ENCODE data around the gene TGM3.

The TGM3 gene

DNA sequence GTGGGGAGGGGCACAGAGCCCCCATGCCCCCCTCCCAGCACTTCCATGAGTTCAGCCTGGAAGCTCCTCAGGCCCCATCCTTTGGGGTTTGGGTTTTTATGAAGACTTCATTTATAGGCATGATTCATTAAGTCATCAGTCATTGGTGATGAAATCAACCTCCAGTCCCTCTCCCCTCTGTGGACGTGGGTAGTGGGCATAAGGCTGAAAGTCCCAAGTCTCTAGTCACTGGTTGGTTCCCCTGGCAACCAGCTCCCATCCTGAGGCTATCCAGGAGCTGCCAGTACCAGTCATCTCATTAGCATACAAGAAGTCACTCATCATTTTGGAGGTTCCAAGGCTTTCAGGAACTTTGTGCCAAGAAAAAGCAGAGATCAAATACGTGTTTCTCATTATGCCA lies 9.2 kb downstream of the TGM3 start:
- Histone ChIP-seq H3K79me2 (ENCODE audit: insufficient read depth, low read length) (no peaks in the 10 kb centered on the region), H3F3A (ENCODE audit: insufficient read depth, low read length) (no peaks in the 10 kb centered on the region), H3K27me3 (ENCODE audit: insufficient read depth, low read length) (peaks cover 8% of the 10 kb centered on the region), H4K20me1 (ENCODE audit: insufficient read depth, low read length) (no peaks in the 10 kb centered on the region), H3K27ac (ENCODE audit: low read depth, low read length, poor library complexity, severe bottlenecking) (no peak overlapping the region), H2AFZ (ENCODE audit: low read length) (no peak overlapping the region), H3K4me3 (ENCODE audit: low read depth, low read length, poor library complexity, severe bottlenecking) (no peak overlapping the region), H3K4me2 (ENCODE audit: low read length) (no peak overlapping the region), H3K36me3 (ENCODE audit: insufficient read depth, low read length) (no peaks in the 10 kb centered on the region), H3K9me2 (ENCODE audit: low read depth, low read length) (no peaks in the 10 kb centered on the region), H3K9ac (ENCODE audit: low read length) (no peak overlapping the region), H3K9me3 (ENCODE audit: low read length) (no peaks in the 10 kb centered on the region), H3K4me1 (ENCODE audit: insufficient read depth, low read length, severe bottlenecking) (peaks cover 20% of the 10 kb centered on the region)
- TF ChIP-seq, protein P1, sequence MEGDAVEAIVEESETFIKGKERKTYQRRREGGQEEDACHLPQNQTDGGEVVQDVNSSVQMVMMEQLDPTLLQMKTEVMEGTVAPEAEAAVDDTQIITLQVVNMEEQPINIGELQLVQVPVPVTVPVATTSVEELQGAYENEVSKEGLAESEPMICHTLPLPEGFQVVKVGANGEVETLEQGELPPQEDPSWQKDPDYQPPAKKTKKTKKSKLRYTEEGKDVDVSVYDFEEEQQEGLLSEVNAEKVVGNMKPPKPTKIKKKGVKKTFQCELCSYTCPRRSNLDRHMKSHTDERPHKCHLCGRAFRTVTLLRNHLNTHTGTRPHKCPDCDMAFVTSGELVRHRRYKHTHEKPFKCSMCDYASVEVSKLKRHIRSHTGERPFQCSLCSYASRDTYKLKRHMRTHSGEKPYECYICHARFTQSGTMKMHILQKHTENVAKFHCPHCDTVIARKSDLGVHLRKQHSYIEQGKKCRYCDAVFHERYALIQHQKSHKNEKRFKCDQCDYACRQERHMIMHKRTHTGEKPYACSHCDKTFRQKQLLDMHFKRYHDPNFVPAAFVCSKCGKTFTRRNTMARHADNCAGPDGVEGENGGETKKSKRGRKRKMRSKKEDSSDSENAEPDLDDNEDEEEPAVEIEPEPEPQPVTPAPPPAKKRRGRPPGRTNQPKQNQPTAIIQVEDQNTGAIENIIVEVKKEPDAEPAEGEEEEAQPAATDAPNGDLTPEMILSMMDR (IDR thresholded peaks at IDR 0.05; ENCODE audit: low read length): no peak
- TF ChIP-seq EZH2 (IDR thresholded peaks at IDR 0.05; ENCODE audit: borderline replicate concordance, low read length): no peak

DNA sequence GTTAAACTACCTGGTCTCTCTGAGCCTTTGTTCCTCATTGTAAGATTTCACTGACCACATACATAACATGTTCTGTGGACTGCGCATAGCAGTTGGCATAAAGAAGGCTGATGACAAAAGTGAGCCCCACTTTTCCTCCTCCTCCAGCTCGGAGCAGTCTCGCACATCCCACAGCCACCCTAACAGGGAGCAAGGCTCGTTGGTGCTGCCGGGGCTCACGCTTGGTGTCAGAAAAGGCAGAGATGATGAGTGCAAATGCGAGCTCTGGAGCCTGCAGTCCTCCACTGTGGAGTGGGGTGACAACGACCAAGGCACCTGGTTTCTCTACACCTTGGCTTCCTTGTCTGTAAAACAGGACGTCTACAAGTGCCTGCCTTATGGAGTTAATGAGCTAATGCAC lies 9.7 kb downstream of the TGM3 start:
- Histone ChIP-seq H3K36me3 (ENCODE audit: insufficient read depth, low read length) (no peaks in the 10 kb centered on the region), H3K4me2 (ENCODE audit: low read length) (no peak overlapping the region), H3K4me1 (ENCODE audit: insufficient read depth, low read length, severe bottlenecking) (peaks cover 18% of the 10 kb centered on the region), H3F3A (ENCODE audit: insufficient read depth, low read length) (no peaks in the 10 kb centered on the region), H3K9me3 (ENCODE audit: low read length) (no peaks in the 10 kb centered on the region), H3K9ac (ENCODE audit: low read length) (no peak overlapping the region), H3K9me2 (ENCODE audit: low read depth, low read length) (no peaks in the 10 kb centered on the region), H2AFZ (ENCODE audit: low read length) (no peak overlapping the region), H3K79me2 (ENCODE audit: insufficient read depth, low read length) (no peaks in the 10 kb centered on the region), H3K4me3 (ENCODE audit: low read depth, low read length, poor library complexity, severe bottlenecking) (no peak overlapping the region), H4K20me1 (ENCODE audit: insufficient read depth, low read length) (no peaks in the 10 kb centered on the region), H3K27me3 (ENCODE audit: insufficient read depth, low read length) (peaks cover 11% of the 10 kb centered on the region), H3K27ac (ENCODE audit: low read depth, low read length, poor library complexity, severe bottlenecking) (no peak overlapping the region)
- TF ChIP-seq, protein P1 (IDR thresholded peaks at IDR 0.05; ENCODE audit: low read length): no peak
- TF ChIP-seq EZH2 (IDR thresholded peaks at IDR 0.05; ENCODE audit: borderline replicate concordance, low read length): no peak

DNA sequence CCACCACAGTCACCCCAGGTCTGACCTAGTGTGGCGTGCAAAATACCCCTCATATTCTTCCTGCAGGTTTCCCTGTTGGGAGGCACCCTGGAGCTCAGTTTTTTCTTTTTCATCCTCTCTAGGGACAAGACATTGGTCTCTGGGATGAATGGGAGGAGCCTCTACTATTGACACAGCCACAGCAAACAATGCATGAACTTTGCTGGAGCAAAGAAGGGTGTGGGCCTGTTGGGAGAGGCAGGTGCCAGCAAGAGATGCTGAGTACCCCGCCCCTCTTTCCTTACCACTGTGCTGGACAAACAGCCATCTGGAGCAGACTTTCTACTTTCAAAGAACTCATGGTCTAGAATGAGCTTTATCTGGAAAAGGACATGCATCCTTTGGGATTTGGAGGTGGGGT lies 10.1 kb downstream of the TGM3 start:
- Histone ChIP-seq H3K4me3 (ENCODE audit: low read depth, low read length, poor library complexity, severe bottlenecking) (no peak overlapping the region), H3K27ac (ENCODE audit: low read depth, low read length, poor library complexity, severe bottlenecking) (no peak overlapping the region), H3K4me1 (ENCODE audit: insufficient read depth, low read length, severe bottlenecking) (peaks cover 14% of the 10 kb centered on the region), H2AFZ (ENCODE audit: low read length) (no peak overlapping the region), H4K20me1 (ENCODE audit: insufficient read depth, low read length) (no peaks in the 10 kb centered on the region), H3K4me2 (ENCODE audit: low read length) (no peak overlapping the region), H3K79me2 (ENCODE audit: insufficient read depth, low read length) (no peaks in the 10 kb centered on the region), H3K9ac (ENCODE audit: low read length) (no peak overlapping the region), H3K27me3 (ENCODE audit: insufficient read depth, low read length) (peaks cover 11% of the 10 kb centered on the region), H3F3A (ENCODE audit: insufficient read depth, low read length) (no peaks in the 10 kb centered on the region), H3K9me3 (ENCODE audit: low read length) (no peaks in the 10 kb centered on the region), H3K36me3 (ENCODE audit: insufficient read depth, low read length) (no peaks in the 10 kb centered on the region), H3K9me2 (ENCODE audit: low read depth, low read length) (no peaks in the 10 kb centered on the region)
- TF ChIP-seq, protein P1 (IDR thresholded peaks at IDR 0.05; ENCODE audit: low read length): no peak
- no peak for TF ChIP-seq EZH2 (IDR thresholded peaks at IDR 0.05; ENCODE audit: borderline replicate concordance, low read length)
